Type B pancreatic cell (in vitro differentiated cells): Measurements from ENCODE around the gene PICK1. TPM values are rescaled to one million over a fixed set of nuclear protein-coding genes. Genes with fewer than 3 reads are reported as not detected.

Source experiments
- total RNA-seq: library from RNA; stranded (reverse); gene quantifications from 2 replicates; pipeline ENCODE4 v1.2.1, GENCODE V29; 2021; ENCODE audit warnings: low replicate concordance

The PICK1 gene
- total RNA-seq, 1 donor from 2014 or later, result 45.4 TPM

Other genes with a start within 250 kb of the PICK1 start
- 22.3 and 27.4 TPM in 2 replicates for gene GCAT, start 249.5 kb upstream of the PICK1 start, total RNA-seq
- 0.34 TPM in 1 of 2 replicates, not detected in the other for gene GALR3, start 234.0 kb upstream of the PICK1 start, total RNA-seq
- gene ANKRD54, start 213.1 kb upstream of the PICK1 start, total RNA-seq, result 24.2 and 29.4 TPM in 2 replicates
- 578 and 740 TPM in 2 replicates for gene EIF3L, start 208.0 kb upstream of the PICK1 start, total RNA-seq
- 56.5 and 107 TPM in 2 replicates for gene MICALL1, start 151.1 kb upstream of the PICK1 start, total RNA-seq
- 0.64 and 0.70 TPM in 2 replicates for gene C22orf23, start 103.8 kb upstream of the PICK1 start, total RNA-seq
- 92.0 and 99.6 TPM in 2 replicates for gene POLR2F, start 103.7 kb upstream of the PICK1 start, total RNA-seq
- 0.29 and 5.9 TPM in 2 replicates for gene SOX10, start 72.8 kb upstream of the PICK1 start, total RNA-seq
- gene SLC16A8, start 26.8 kb downstream of the PICK1 start, total RNA-seq, result not detected in 2 replicates
- gene BAIAP2L2, start 53.3 kb downstream of the PICK1 start, total RNA-seq, result 4.5 and 12.1 TPM in 2 replicates
- 64.1 and 78.6 TPM in 2 replicates for gene PLA2G6, start 124.4 kb downstream of the PICK1 start, total RNA-seq
- 14.6 and 60.9 TPM in 2 replicates for gene MAFF, start 144.6 kb downstream of the PICK1 start, total RNA-seq
- 66.7 and 83.3 TPM in 2 replicates for gene TMEM184B, start 215.6 kb downstream of the PICK1 start, total RNA-seq